ENCODE measurements around the gene C11orf97.

- no peak for TF ChIP-seq CTCF (IDR thresholded peaks at IDR 0.05)
- no peak for TF ChIP-seq EZH2 (IDR thresholded peaks at IDR 0.05)
Measured at GRCh38 chr11:94533696-94534630, 21.7 kb downstream of the C11orf97 start.

Data from neural progenitor cell (in vitro differentiated cells).